Neural progenitor cell (in vitro differentiated cells): ENCODE results near the gene ABCC10. TPM values are rescaled to one million over a fixed set of nuclear protein-coding genes. Genes with fewer than 3 reads are reported as not detected.

Source experiments
- DNase-seq: peaks from one replicate; pipeline ENCODE4 v3.0.0-alpha.2; 2016; ENCODE audit warnings: low spot score
- H2AFZ ChIP-seq: fragments of 200-600 bp; sonication (generic); replicated peaks from 2 replicates; pipeline ENCODE4 v1.6.1; 2016; ENCODE audit warnings: antibody characterized with exemption
- H3F3A ChIP-seq: fragments of 200-600 bp; sonication (generic); 2 replicates; pipeline ENCODE4 v1.6.1; 2016; ENCODE audit warnings: antibody characterized with exemption, low read depth
- H3K27ac ChIP-seq: fragments of 200-600 bp; sonication (generic); 2 replicates; pipeline ENCODE4 v1.5.1; 2016; ENCODE audit warnings: mild to moderate bottlenecking
- H3K27me3 ChIP-seq: fragments of 200-600 bp; sonication (generic); 2 replicates; pipeline ENCODE4 v1.6.1; 2016; ENCODE audit warnings: mild to moderate bottlenecking, moderate library complexity
- H3K36me3 ChIP-seq: fragments of 200-600 bp; sonication (generic); 2 replicates; pipeline ENCODE4 v1.5.1; 2016
- H3K4me1 ChIP-seq: fragments of 200-600 bp; sonication (generic); 2 replicates; pipeline ENCODE4 v1.6.1; 2016; ENCODE audit warnings: mixed run types
- H3K4me2 ChIP-seq: fragments of 200-600 bp; sonication (generic); 2 replicates; pipeline ENCODE4 v1.6.1; 2016
- H3K4me3 ChIP-seq: fragments of 200-600 bp; sonication (generic); 2 replicates; pipeline ENCODE4 v1.5.1; 2016
- H3K79me2 ChIP-seq: fragments of 200-600 bp; sonication (generic); 2 replicates; pipeline ENCODE4 v1.6.1; 2016; ENCODE audit warnings: low read depth
- H3K9ac ChIP-seq: fragments of 200-600 bp; sonication (generic); 2 replicates; pipeline ENCODE4 v1.6.1; 2016
- H3K9me3 ChIP-seq: fragments of 200-600 bp; sonication (generic); 2 replicates; pipeline ENCODE4 v1.5.1; 2016; ENCODE audit warnings: low read depth
- H4K20me1 ChIP-seq: fragments of 200-600 bp; sonication (generic); 2 replicates; pipeline ENCODE4 v1.6.1; 2016; ENCODE audit warnings: low read depth
- H3K27ac Mint-ChIP-seq: 3 replicates; pipeline ENCODE4 v1.8.0; 2021; ENCODE audit warnings: mixed read lengths
- H3K27me3 Mint-ChIP-seq: 2 replicates; pipeline ENCODE4 v1.8.0; 2022; ENCODE audit warnings: low read depth, mild to moderate bottlenecking, inconsistent platforms, moderate library complexity, mixed read lengths; ENCODE audit not compliant: insufficient read depth
- H3K36me3 Mint-ChIP-seq: 3 replicates; pipeline ENCODE4 v1.8.0; 2021; ENCODE audit warnings: mixed read lengths
- H3K4me1 Mint-ChIP-seq: 3 replicates; pipeline ENCODE4 v1.8.0; 2021; ENCODE audit warnings: mixed read lengths
- H3K4me3 Mint-ChIP-seq: 3 replicates; pipeline ENCODE4 v1.8.0; 2021; ENCODE audit warnings: mild to moderate bottlenecking, moderate library complexity, mixed read lengths
- H3K9me3 Mint-ChIP-seq: 3 replicates; pipeline ENCODE4 v1.8.0; 2020; ENCODE audit warnings: mixed read lengths
- EZH2 ChIP-seq: fragments of 200-600 bp; sonication (generic); IDR thresholded peaks from 2 replicates; pipeline ENCODE4 v1.6.1; 2017; ENCODE audit warnings: antibody characterized with exemption, mild to moderate bottlenecking, moderate library complexity
- EZH2phosphoT487 ChIP-seq: fragments of 200-600 bp; sonication (generic); IDR thresholded peaks from 2 replicates; pipeline ENCODE4 v1.6.1; 2017; ENCODE audit warnings: antibody characterized with exemption
- total RNA-seq: library from RNA; depleted of rRNA; stranded (reverse); fragments of >200 nt; gene quantifications from 2 replicates; pipeline ENCODE4 v1.2.3, GENCODE V29; 2015; ENCODE audit warnings: low replicate concordance
- TF ChIP-seq, protein P1 (sequence below): fragments of 200-600 bp; sonication (generic); IDR thresholded peaks from 2 replicates; pipeline ENCODE4 v1.5.1; 2017; ENCODE audit warnings: antibody characterized with exemption, mild to moderate bottlenecking

The ABCC10 gene
- total RNA-seq, 1 donor from 2014 or later, result 10.1 TPM

DNA sequence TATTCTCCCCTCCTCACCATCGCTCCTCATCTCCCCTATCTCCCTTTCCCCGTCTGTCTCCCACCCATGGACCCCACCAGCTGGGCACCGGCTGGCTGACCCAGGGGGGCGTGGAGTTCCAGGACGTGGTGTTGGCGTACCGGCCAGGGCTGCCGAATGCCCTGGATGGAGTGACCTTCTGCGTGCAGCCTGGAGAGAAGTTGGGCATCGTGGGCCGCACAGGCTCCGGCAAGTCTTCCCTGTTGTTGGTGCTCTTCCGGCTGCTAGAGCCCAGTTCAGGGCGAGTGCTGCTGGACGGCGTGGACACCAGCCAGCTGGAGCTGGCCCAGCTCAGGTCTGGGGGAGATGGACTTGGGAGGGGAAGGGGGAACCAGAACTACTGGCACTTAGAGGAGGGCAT, 20.3 kb downstream of the ABCC10 start:
- no peak overlapping the region for H3K4me2 ChIP-seq
- H3F3A ChIP-seq, result no peaks in the 10 kb centered on the region
- no peaks in the 10 kb centered on the region for H3K79me2 ChIP-seq
- H3K27ac ChIP-seq, result no peak overlapping the region
- no peaks in the 10 kb centered on the region for H3K9me3 ChIP-seq
- Mint-ChIP-seq H3K27me3 (peaks cover 5% of the 10 kb centered on the region), H3K27ac (no peak overlapping the region), H3K4me1 (no peaks in the 10 kb centered on the region), H3K4me3 (peak overlapping the region; percentile 5), H3K9me3 (no peaks in the 10 kb centered on the region), H3K36me3 (peaks cover 2% of the 10 kb centered on the region)
- H3K9ac ChIP-seq, result no peak overlapping the region
- H3K4me3 ChIP-seq, result no peak overlapping the region
- no peaks in the 10 kb centered on the region for H3K27me3 ChIP-seq
- H2AFZ ChIP-seq, result no peak overlapping the region
- no peaks in the 10 kb centered on the region for H4K20me1 ChIP-seq
- TF ChIP-seq EZH2 (no peak), EZH2phosphoT487 (no peak)
- TF ChIP-seq, protein P1, sequence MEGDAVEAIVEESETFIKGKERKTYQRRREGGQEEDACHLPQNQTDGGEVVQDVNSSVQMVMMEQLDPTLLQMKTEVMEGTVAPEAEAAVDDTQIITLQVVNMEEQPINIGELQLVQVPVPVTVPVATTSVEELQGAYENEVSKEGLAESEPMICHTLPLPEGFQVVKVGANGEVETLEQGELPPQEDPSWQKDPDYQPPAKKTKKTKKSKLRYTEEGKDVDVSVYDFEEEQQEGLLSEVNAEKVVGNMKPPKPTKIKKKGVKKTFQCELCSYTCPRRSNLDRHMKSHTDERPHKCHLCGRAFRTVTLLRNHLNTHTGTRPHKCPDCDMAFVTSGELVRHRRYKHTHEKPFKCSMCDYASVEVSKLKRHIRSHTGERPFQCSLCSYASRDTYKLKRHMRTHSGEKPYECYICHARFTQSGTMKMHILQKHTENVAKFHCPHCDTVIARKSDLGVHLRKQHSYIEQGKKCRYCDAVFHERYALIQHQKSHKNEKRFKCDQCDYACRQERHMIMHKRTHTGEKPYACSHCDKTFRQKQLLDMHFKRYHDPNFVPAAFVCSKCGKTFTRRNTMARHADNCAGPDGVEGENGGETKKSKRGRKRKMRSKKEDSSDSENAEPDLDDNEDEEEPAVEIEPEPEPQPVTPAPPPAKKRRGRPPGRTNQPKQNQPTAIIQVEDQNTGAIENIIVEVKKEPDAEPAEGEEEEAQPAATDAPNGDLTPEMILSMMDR, result no peak
- no peaks in the 10 kb centered on the region for H3K36me3 ChIP-seq
- H3K4me1 ChIP-seq, result no peaks in the 10 kb centered on the region
- DNase-seq, result no peak

DNA sequence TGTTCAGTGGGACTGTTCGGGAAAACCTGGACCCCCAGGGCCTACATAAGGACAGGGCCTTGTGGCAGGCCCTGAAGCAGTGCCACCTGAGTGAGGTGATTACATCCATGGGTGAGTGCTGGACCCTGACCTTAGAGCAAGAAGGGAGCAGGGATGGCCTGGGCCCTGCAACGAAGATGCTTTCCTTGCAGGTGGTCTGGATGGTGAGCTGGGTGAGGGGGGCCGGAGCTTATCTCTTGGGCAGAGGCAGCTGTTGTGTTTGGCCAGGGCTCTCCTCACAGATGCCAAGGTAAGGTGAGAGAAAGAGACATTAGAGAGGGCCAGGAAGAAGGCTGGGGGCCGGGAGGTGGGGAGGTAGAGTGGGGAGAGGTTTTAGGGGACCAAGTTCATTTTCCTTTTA, 21.6 kb downstream of the ABCC10 start:
- Histone ChIP-seq H3K27me3 (peaks cover under 1% of the 10 kb centered on the region), H3K4me2 (no peak overlapping the region), H3F3A (peaks cover 4% of the 10 kb centered on the region), H3K4me3 (no peak overlapping the region), H3K27ac (no peak overlapping the region), H2AFZ (no peak overlapping the region), H3K79me2 (no peaks in the 10 kb centered on the region), H3K4me1 (no peaks in the 10 kb centered on the region), H3K36me3 (no peaks in the 10 kb centered on the region), H3K9ac (no peak overlapping the region), H3K9me3 (no peaks in the 10 kb centered on the region), H4K20me1 (peaks cover under 1% of the 10 kb centered on the region)
- TF ChIP-seq EZH2 (no peak), EZH2phosphoT487 (no peak)
- TF ChIP-seq, protein P1, result no peak
- no peak for DNase-seq
- H3K27me3 Mint-ChIP-seq, result peaks cover 9% of the 10 kb centered on the region
- H3K27ac Mint-ChIP-seq, result no peak overlapping the region
- H3K9me3 Mint-ChIP-seq, result no peaks in the 10 kb centered on the region
- peaks cover 2% of the 10 kb centered on the region for H3K36me3 Mint-ChIP-seq
- H3K4me1 Mint-ChIP-seq, result no peaks in the 10 kb centered on the region
- no peak overlapping the region for H3K4me3 Mint-ChIP-seq

DNA sequence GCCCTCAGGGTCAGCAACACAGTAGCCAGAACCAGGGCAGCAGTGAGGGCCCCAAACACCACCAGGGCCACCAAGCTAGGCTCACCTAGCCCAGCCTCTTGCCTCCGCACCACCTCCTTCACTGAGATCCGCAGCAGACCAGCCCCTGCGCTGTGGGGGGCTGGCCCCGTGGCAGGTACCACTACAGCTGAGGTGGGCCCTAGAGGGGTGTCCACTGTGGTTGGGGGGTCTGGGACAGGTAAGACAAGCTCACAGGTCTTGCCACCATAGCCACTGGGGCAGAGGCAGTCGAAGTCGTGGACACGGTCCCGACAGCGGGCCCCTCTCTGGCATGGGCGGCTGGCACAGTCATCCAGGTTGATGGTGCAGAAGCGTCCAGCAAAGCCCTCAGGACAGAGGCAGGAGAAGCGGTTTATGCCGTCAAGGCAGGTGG, 23.4 kb downstream of the ABCC10 start:
- no peak for DNase-seq
- H3K27me3 Mint-ChIP-seq, result peaks cover 16% of the 10 kb centered on the region
- Histone ChIP-seq H3K9ac (no peak overlapping the region), H3K36me3 (no peaks in the 10 kb centered on the region), H3K27me3 (peaks cover 18% of the 10 kb centered on the region), H3K27ac (no peak overlapping the region), H3K4me3 (no peak overlapping the region), H2AFZ (no peak overlapping the region), H3K4me2 (no peak overlapping the region), H3K9me3 (no peaks in the 10 kb centered on the region), H3K79me2 (no peaks in the 10 kb centered on the region), H3F3A (peaks cover 15% of the 10 kb centered on the region), H4K20me1 (peaks cover 5% of the 10 kb centered on the region), H3K4me1 (no peaks in the 10 kb centered on the region)
- H3K27ac Mint-ChIP-seq, result no peak overlapping the region
- H3K9me3 Mint-ChIP-seq, result no peaks in the 10 kb centered on the region
- peaks cover 1% of the 10 kb centered on the region for H3K36me3 Mint-ChIP-seq
- peaks cover 2% of the 10 kb centered on the region for H3K4me1 Mint-ChIP-seq
- TF ChIP-seq, protein P1, result no peak
- no peak for TF ChIP-seq EZH2phosphoT487
- no peak for TF ChIP-seq EZH2
- H3K4me3 Mint-ChIP-seq, result no peak overlapping the region
